D721Med (cell line): ENCODE measurements around the gene PDPK1.

Source experiments
- DNase-seq: peaks from one replicate; pipeline ENCODE4 v3.0.0; 2011; ENCODE audit warnings: low spot score; ENCODE audit not compliant: insufficient read length
- FAIRE-seq: peaks from 2 replicates; lab custom pipeline; 2011; peaks lifted over from hg19 to GRCh38; lab: Jason Lieb, UNC
- CTCF ChIP-seq: IDR thresholded peaks from 2 replicates; pipeline ENCODE4 v1.5.1; 2012; ENCODE audit warnings: mild to moderate bottlenecking, control low read depth; ENCODE audit not compliant: insufficient read depth; ENCODE audit errors: missing control alignments

PDPK1 gene

GRCh38 chr16:2520097-2520783 lies 17.6 kb upstream of the PDPK1 start, which contains the start of gene AMDHD2:
AMDHD2 (plus strand) TSS chr16:2520371; CDS start chr16:2520459, 88 bp downstream.
- DNase-seq (peak; percentile 99), FAIRE-seq (no peak)
- no peak for TF ChIP-seq CTCF

DNA sequence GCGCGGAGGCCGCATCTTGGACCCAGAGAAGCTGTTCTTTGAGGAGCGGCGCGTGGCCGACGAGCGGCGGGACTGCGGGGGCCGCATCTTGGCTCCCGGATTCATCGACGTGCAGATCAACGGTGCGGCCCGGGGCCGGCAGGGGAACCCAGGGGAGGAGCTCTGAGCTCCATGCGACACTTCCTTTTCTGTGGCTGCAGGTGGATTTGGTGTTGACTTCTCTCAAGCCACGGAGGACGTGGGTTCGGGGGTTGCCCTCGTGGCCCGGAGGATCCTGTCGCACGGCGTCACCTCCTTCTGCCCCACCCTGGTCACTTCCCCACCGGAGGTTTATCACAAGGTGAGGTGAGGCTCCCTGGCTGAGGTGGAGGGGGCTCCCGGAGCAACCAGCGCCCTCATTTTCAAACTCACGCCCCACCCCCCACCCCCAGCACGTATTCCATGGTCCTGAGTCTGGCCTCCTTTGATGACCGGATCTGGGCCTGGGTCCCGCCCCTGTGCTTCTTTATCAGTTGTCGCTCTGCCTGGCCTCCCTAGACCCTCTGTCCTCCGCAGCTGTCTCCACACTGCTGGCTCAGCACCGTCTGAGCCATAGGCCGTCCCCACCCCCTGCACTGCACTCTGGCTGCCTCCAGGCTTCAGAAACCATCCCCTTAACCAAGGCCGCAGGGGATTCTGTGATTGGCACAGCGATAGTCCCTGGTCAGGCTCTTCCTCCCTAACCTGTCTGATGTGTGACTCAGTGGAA lies 16.9 kb upstream of the PDPK1 start:
- FAIRE-seq: no peak

GRCh38 chr16:2523801-2524231 lies 14.0 kb upstream of the PDPK1 start:
- no peak for DNase-seq
- no peak for TF ChIP-seq CTCF
- no peak for FAIRE-seq

More for the DNA sequence above, 16.9 kb upstream of the PDPK1 start:
- no peak for TF ChIP-seq CTCF
- no peak for DNase-seq

DNA sequence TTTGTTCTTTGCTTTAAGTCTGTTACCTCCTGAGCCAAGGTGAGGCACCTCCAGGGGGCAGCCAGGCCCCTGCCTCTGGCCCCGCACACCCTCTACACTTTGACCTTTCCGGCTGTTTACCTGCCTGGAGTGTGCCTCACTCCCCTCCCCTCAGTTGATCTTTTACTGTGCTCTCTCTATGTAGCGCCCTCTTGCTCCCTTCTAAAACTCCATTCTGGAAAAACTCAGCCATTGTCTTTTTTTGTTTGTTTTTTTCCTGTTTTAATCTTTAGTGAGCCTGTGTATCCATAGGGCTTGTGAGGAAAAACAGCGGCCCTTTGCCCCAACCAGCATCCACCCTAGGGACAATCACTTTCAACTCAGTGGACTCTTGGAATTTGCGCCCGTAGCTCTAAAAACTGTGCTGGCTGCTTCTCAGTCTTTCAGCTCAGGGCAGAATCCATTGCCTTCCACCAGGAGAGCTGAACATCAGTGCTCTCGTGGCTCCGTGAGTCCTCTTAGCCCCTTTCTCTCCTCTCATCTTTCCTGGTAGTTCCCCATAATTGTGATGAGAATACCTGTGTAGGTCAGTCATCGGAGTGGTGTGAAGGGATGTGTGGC lies 13.4 kb upstream of the PDPK1 start:
- TF ChIP-seq CTCF: no peak
- DNase-seq (no peak), FAIRE-seq (no peak)

DNA sequence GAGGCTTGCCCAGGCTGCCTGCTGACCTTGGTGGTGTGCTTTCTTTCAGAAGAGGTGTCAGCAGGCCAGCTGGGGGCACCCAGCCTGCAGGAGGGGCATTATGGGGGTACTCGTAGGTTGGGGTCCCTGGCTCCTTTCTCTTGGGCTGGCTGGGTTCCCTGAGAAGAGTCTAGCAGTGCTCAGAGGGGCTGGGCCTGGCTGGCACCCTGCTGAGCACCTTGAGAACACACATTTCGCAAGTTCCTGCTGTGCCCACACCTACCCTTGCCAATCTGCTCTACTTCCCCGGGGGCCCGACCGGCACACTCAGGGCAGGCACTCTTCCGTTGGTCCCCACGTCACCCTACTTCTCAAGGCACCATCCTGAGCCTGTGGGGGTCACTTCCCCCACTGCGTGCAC lies 11.7 kb upstream of the PDPK1 start:
- DNase-seq: no peak
- TF ChIP-seq CTCF: no peak
- FAIRE-seq: no peak

DNA sequence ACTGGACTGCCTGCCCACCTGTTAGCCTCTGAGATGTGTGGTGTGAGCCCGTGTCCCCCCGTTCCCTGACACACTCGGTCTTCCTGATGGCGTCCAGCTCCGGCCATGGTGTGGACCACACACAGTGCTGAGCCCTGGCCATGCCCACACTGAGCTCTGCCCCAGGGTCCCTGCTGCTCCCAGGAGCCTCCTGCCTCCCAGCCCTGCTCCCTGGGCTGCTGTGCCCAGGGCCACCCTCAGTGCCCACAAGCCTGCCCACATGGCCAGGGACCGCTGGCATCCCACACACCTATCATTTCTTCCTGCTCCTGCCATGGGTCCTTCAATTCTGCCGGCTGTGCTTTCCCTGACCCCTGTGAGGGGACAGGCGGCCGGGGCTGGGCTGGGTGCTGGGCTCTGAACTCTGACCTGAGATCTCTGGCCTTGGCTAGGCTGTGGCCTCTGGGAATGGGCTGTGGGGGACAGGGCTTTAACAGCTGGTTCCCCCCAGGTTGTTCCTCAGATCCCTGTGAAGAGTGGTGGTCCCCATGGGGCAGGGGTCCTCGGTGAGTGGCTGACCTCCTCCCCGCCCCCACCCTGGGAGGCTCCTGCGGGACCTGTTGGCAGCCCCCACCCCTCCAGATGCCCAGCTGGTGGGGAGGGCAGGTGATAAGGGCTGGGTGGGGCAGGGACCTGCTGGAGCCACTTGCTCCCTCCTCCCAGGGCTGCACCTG lies 10.6 kb upstream of the PDPK1 start:
- DNase-seq (no peak), FAIRE-seq (no peak)
- no peak for TF ChIP-seq CTCF
